ENCODE measurements around the gene DEFB126. TPM values are rescaled to one million over a fixed set of nuclear protein-coding genes. Genes with fewer than 3 reads are reported as not detected.

Gene DEFB126
- total RNA-seq, 1 experiment from 2014 or later = not detected

DNA sequence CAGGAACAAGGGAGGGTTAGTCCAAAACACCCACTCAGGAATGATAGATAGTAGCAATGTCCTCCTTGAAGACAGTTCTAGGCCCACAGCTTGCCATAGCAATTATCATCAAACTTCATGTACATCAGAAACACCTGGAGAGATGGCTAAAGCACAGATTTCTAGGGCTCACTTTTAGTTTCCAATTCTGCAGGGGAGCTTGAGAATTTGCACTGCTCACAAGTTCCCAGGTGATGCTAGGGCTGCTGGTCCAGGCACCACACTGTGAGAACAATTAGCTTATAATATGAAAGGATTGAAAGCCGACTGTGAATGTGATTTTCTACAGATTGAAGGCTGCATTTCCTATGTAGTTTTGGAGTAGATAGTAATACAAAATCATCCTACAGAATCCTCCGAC, 3.5 kb downstream of the DEFB126 start:
- CTCF ChIA-PET = no interaction called here
- H3K27me3 Mint-ChIP-seq (ENCODE audit: unreplicated experiment) = peaks cover 43% of the 10 kb centered on the region
- no peaks in the 10 kb centered on the region for H3K4me1 Mint-ChIP-seq (ENCODE audit: low read depth, unreplicated experiment)
- no peak overlapping the region for H3K27ac Mint-ChIP-seq (ENCODE audit: unreplicated experiment)
- DNase-seq = no peak
- TF ChIP-seq, protein P1, sequence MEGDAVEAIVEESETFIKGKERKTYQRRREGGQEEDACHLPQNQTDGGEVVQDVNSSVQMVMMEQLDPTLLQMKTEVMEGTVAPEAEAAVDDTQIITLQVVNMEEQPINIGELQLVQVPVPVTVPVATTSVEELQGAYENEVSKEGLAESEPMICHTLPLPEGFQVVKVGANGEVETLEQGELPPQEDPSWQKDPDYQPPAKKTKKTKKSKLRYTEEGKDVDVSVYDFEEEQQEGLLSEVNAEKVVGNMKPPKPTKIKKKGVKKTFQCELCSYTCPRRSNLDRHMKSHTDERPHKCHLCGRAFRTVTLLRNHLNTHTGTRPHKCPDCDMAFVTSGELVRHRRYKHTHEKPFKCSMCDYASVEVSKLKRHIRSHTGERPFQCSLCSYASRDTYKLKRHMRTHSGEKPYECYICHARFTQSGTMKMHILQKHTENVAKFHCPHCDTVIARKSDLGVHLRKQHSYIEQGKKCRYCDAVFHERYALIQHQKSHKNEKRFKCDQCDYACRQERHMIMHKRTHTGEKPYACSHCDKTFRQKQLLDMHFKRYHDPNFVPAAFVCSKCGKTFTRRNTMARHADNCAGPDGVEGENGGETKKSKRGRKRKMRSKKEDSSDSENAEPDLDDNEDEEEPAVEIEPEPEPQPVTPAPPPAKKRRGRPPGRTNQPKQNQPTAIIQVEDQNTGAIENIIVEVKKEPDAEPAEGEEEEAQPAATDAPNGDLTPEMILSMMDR (IDR thresholded peaks at IDR 0.05; ENCODE audit: unreplicated experiment) = no peak
- intact Hi-C loops (cut with micrococcal nuclease; ENCODE audit: unreplicated experiment) = no loop called here
- H3K36me3 Mint-ChIP-seq (ENCODE audit: insufficient read depth, unreplicated experiment) = no peaks in the 10 kb centered on the region
- BruUV-seq (replicated peaks) = no TSS peak
- no peak overlapping the region for H3K4me3 Mint-ChIP-seq (ENCODE audit: low read depth, unreplicated experiment)
- H3K9me3 Mint-ChIP-seq (ENCODE audit: low read depth, unreplicated experiment) = no peaks in the 10 kb centered on the region

- no peaks in the 10 kb centered on the region for H3K36me3 Mint-ChIP-seq (ENCODE audit: insufficient read depth, unreplicated experiment)
- CTCF ChIA-PET = no interaction called here
- no peak overlapping the region for H3K27ac Mint-ChIP-seq (ENCODE audit: unreplicated experiment)
- BruUV-seq (replicated peaks) = no TSS peak
- intact Hi-C loops (cut with micrococcal nuclease; ENCODE audit: unreplicated experiment) = no loop called here
- DNase-seq = no peak
- no peaks in the 10 kb centered on the region for H3K9me3 Mint-ChIP-seq (ENCODE audit: low read depth, unreplicated experiment)
- peaks cover 63% of the 10 kb centered on the region for H3K27me3 Mint-ChIP-seq (ENCODE audit: unreplicated experiment)
- H3K4me3 Mint-ChIP-seq (ENCODE audit: low read depth, unreplicated experiment) = no peak overlapping the region
- no peaks in the 10 kb centered on the region for H3K4me1 Mint-ChIP-seq (ENCODE audit: low read depth, unreplicated experiment)
- TF ChIP-seq, protein P1 (IDR thresholded peaks at IDR 0.05; ENCODE audit: unreplicated experiment) = no peak
Observed at GRCh38 chr20:152131-152530, 9.7 kb downstream of the DEFB126 start.

DNA sequence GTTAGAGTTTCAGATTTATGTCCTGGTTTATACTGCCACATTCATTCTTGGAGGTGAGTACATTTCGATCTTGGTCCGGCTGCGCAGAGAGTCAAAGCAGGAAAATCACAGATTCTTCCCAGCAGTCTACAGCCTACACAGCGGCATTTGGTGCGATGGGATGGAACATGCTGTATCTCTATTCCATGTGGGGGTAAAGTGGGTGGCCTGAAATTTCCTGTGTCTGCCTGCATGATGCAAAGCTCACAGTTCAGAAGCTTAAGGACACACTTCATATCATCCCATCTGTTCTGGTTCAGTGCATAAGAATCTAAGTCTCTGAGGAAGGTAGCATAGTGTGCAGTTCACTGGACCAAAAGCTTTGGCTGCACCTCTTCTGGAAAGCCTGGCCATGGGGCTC, 14.8 kb downstream of the DEFB126 start, which contains the start of gene DEFB127:
TSS of gene DEFB127 (plus strand) at position 301 of the 400 bp plus-strand sequence. CDS start at position 392, 91 bp downstream.
- Mint-ChIP-seq H3K9me3 (ENCODE audit: low read depth, unreplicated experiment) (no peaks in the 10 kb centered on the region), H3K27me3 (ENCODE audit: unreplicated experiment) (peaks cover 61% of the 10 kb centered on the region), H3K27ac (ENCODE audit: unreplicated experiment) (no peak within 1 kb of the TSS), H3K4me1 (ENCODE audit: low read depth, unreplicated experiment) (no peaks in the 10 kb centered on the region), H3K4me3 (ENCODE audit: low read depth, unreplicated experiment) (no peak within 1 kb of the TSS), H3K36me3 (ENCODE audit: insufficient read depth, unreplicated experiment) (no peaks in the 10 kb centered on the region)
- DNase-seq = no peak
- TF ChIP-seq, protein P1 (IDR thresholded peaks at IDR 0.05; ENCODE audit: unreplicated experiment) = no peak
- CTCF ChIA-PET = no interaction called here
- intact Hi-C loops (cut with micrococcal nuclease; ENCODE audit: unreplicated experiment) = no loop called here
- no TSS peak for BruUV-seq (replicated peaks)

DNA sequence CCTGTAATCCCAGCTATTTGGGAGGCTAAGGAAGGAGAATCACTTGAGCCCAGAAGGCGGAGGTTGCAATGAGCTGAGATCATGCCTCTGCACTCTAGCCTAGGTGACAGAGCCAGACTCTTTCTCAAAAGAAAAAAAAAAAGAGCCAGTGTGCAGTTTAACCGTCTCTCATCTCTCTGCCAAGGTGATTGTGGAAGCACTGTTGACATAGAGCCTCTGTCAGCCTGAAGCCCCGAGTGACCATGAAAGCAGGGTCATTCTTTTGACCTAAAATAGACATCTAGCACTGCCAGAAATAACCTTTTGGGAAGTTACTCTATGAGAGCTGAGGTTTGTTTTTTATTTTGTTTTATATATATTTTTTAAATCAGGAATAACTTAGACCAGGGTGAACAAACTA, 22.2 kb downstream of the DEFB126 start:
- Mint-ChIP-seq H3K27me3 (ENCODE audit: unreplicated experiment) (peaks cover 17% of the 10 kb centered on the region), H3K4me3 (ENCODE audit: low read depth, unreplicated experiment) (no peak overlapping the region), H3K27ac (ENCODE audit: unreplicated experiment) (no peak overlapping the region), H3K36me3 (ENCODE audit: insufficient read depth, unreplicated experiment) (no peaks in the 10 kb centered on the region), H3K9me3 (ENCODE audit: low read depth, unreplicated experiment) (no peaks in the 10 kb centered on the region), H3K4me1 (ENCODE audit: low read depth, unreplicated experiment) (no peaks in the 10 kb centered on the region)
- CTCF ChIA-PET = no interaction called here
- intact Hi-C loops (cut with micrococcal nuclease; ENCODE audit: unreplicated experiment) = no loop called here
- DNase-seq = no peak
- TF ChIP-seq, protein P1 (IDR thresholded peaks at IDR 0.05; ENCODE audit: unreplicated experiment) = no peak
- no TSS peak for BruUV-seq (replicated peaks)

Data from Calu3 (cell line).